WTC11 (cell line): ENCODE data around the gene LRFN2. TPM values are rescaled to one million over a fixed set of nuclear protein-coding genes. Genes with fewer than 3 reads are reported as not detected.
A peak's percentile ranks its signal among the peaks of the same experiment; 100 is the strongest.

Source experiments
- ATAC-seq: fragments of 200-7000 bp; cut with Tn5 transposase; 2 replicates; pipeline ENCODE4 v1.10.0; 2021; ENCODE audit warnings: mild to moderate bottlenecking, moderate library complexity
- CTCF ChIA-PET: fragments of 300-600 bp; sonication (Branson Sonifier 250); formaldehyde crosslinking; loops from one replicate; lab custom pipeline; 2021; ENCODE audit warnings: antibody characterized with exemption; lab: Charles Lee
- POLR2A ChIA-PET: fragments of 350-600 bp; sonication (Branson Sonifier 250); formaldehyde crosslinking; loops from one replicate; lab custom pipeline; 2021; ENCODE audit warnings: antibody characterized with exemption; lab: Charles Lee
- DNase-seq: peaks from one replicate; pipeline ENCODE4 v3.0.0; 2021; ENCODE audit warnings: low spot score
- H3K27ac Mint-ChIP-seq: 2 replicates; pipeline ENCODE4 v1.8.0; 2021; ENCODE audit warnings: mixed read lengths
- H3K27me3 Mint-ChIP-seq: 2 replicates; pipeline ENCODE4 v1.8.0; 2021; ENCODE audit warnings: low read depth, mild to moderate bottlenecking, moderate library complexity, mixed read lengths
- H3K36me3 Mint-ChIP-seq: 2 replicates; pipeline ENCODE4 v1.8.0; 2021; ENCODE audit warnings: mixed read lengths
- H3K4me1 Mint-ChIP-seq: 2 replicates; pipeline ENCODE4 v1.8.0; 2022; ENCODE audit warnings: mixed read lengths
- H3K4me3 Mint-ChIP-seq: 2 replicates; pipeline ENCODE4 v1.8.0; 2021; ENCODE audit warnings: mild to moderate bottlenecking, moderate library complexity, mixed read lengths
- H3K9me3 Mint-ChIP-seq: 2 replicates; pipeline ENCODE4 v1.8.0; 2021; ENCODE audit warnings: mixed read lengths
- ATF1 ChIP-seq: sonication (generic); formaldehyde crosslinking; IDR thresholded peaks from 2 replicates; pipeline ENCODE4 v1.8.1; 2023; ENCODE audit warnings: mild to moderate bottlenecking, moderate library complexity, missing genetic modification reagents
- CTCF ChIP-seq: fragments of 200-600 bp; IDR thresholded peaks from 2 replicates; pipeline ENCODE4 v1.8.0; 2022; ENCODE audit warnings: antibody characterized with exemption
- EMX1 ChIP-seq: fragments of 250-450 bp; sonication (Bioruptor Pico); IDR thresholded peaks from 2 replicates; pipeline ENCODE4 v1.8.0; 2021; ENCODE audit warnings: mild to moderate bottlenecking
- ETV6 ChIP-seq: sonication (generic); formaldehyde crosslinking; IDR thresholded peaks from 2 replicates; pipeline ENCODE4 v1.8.1; 2022; ENCODE audit warnings: mild to moderate bottlenecking, missing genetic modification reagents
- FOXP1 ChIP-seq: sonication (generic); formaldehyde crosslinking; IDR thresholded peaks from 2 replicates; pipeline ENCODE4 v1.8.0; 2022; ENCODE audit warnings: missing genetic modification reagents, mild to moderate bottlenecking, moderate library complexity, borderline replicate concordance
- NFATC4 ChIP-seq: fragments of 250-450 bp; sonication (Bioruptor Pico); IDR thresholded peaks from 2 replicates; pipeline ENCODE4 v1.9.0; 2021; ENCODE audit warnings: mild to moderate bottlenecking
- NR2C2 ChIP-seq: sonication (generic); formaldehyde crosslinking; IDR thresholded peaks from 2 replicates; pipeline ENCODE4 v1.8.0; 2022; ENCODE audit warnings: mild to moderate bottlenecking, missing genetic modification reagents
- OVOL2 ChIP-seq: fragments of 250-450 bp; sonication (Bioruptor Pico); IDR thresholded peaks from 2 replicates; pipeline ENCODE4 v1.9.0; 2021; ENCODE audit warnings: mild to moderate bottlenecking, borderline replicate concordance
- PRRX2 ChIP-seq: fragments of 250-450 bp; sonication (Bioruptor Pico); IDR thresholded peaks from 2 replicates; pipeline ENCODE4 v1.8.0; 2021; ENCODE audit warnings: mild to moderate bottlenecking
- RORB ChIP-seq: fragments of 250-450 bp; sonication (Bioruptor Pico); IDR thresholded peaks from 2 replicates; pipeline ENCODE4 v1.9.0; 2021; ENCODE audit warnings: mild to moderate bottlenecking
- SMAD4 ChIP-seq: sonication (generic); formaldehyde crosslinking; IDR thresholded peaks from 2 replicates; pipeline ENCODE4 v1.8.0; 2022; ENCODE audit warnings: mild to moderate bottlenecking, missing genetic modification reagents
- SP1 ChIP-seq: sonication (generic); formaldehyde crosslinking; conservative IDR thresholded peaks from 2 replicates; pipeline ENCODE4 v1.8.1; 2022; ENCODE audit warnings: missing genetic modification reagents
- ZBTB21 ChIP-seq: sonication (generic); formaldehyde crosslinking; IDR thresholded peaks from 2 replicates; pipeline ENCODE4 v1.8.1; 2023; ENCODE audit warnings: mild to moderate bottlenecking, missing genetic modification reagents, borderline replicate concordance
- ZBTB43 ChIP-seq: sonication (generic); formaldehyde crosslinking; IDR thresholded peaks from 2 replicates; pipeline ENCODE4 v1.8.1; 2023; ENCODE audit warnings: mild to moderate bottlenecking, missing genetic modification reagents
- ZNF219 ChIP-seq: sonication (generic); formaldehyde crosslinking; IDR thresholded peaks from 2 replicates; pipeline ENCODE4 v1.8.0; 2023; ENCODE audit warnings: missing genetic modification reagents, mild to moderate bottlenecking, borderline replicate concordance
- total RNA-seq: library from RNA; stranded (reverse); gene quantifications from 3 replicates; pipeline ENCODE4 v1.2.3, GENCODE V29; 2021
- TF ChIP-seq, protein P1 (sequence below): sonication (generic); formaldehyde crosslinking; IDR thresholded peaks from 2 replicates; pipeline ENCODE4 v1.8.0; 2023; ENCODE audit warnings: missing genetic modification reagents, mild to moderate bottlenecking, borderline replicate concordance
- TF ChIP-seq, protein P2 (sequence below): sonication (generic); formaldehyde crosslinking; IDR thresholded peaks from 2 replicates; pipeline ENCODE4 v1.8.0; 2022; ENCODE audit warnings: missing genetic modification reagents
- TF ChIP-seq, protein P3 (sequence below): sonication (generic); formaldehyde crosslinking; IDR thresholded peaks from 2 replicates; pipeline ENCODE4 v1.8.1; 2023; ENCODE audit warnings: mild to moderate bottlenecking, missing genetic modification reagents, moderate library complexity

The LRFN2 gene
- total RNA-seq, 1 experiment from 2014 or later = 1.6 TPM

DNA sequence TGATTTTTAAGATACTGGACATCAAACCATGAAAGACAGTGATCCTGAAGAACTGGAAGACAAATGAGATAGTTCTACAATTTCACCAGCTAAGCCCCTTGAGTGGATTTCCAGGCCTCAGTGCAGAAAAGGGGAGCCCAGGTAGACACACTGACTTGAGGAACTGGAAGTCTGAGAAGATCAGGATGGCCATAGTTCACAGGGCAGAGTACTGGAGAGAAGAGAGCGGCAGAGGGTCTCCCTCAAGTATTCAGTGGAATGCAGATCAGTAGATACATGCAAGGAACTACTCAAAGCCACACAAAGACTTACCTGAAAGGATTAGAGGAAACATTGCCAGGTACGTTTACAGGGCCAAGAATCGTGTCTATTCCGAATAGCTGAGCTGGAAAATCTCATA lies 224.3 kb downstream of the LRFN2 start:
- Mint-ChIP-seq H3K4me3 (no peak overlapping the region), H3K27me3 (no peaks in the 10 kb centered on the region), H3K4me1 (peaks cover 65% of the 10 kb centered on the region), H3K36me3 (peaks cover 2% of the 10 kb centered on the region; the same call in 1 of the 2 replicates), H3K9me3 (peaks cover 18% of the 10 kb centered on the region), H3K27ac (peak overlapping the region; percentile 10; the same call in 1 of the 2 replicates)
- POLR2A ChIA-PET = no interaction called here
- no peak for TF ChIP-seq CTCF
- no peak for TF ChIP-seq RORB (CRISPR knock-in tag)
- no peak for TF ChIP-seq NR2C2 (CRISPR knock-in tag)
- no peak for TF ChIP-seq ZBTB43 (CRISPR knock-in tag)
- TF ChIP-seq SP1 (CRISPR knock-in tag) = no peak
- TF ChIP-seq, protein P1, sequence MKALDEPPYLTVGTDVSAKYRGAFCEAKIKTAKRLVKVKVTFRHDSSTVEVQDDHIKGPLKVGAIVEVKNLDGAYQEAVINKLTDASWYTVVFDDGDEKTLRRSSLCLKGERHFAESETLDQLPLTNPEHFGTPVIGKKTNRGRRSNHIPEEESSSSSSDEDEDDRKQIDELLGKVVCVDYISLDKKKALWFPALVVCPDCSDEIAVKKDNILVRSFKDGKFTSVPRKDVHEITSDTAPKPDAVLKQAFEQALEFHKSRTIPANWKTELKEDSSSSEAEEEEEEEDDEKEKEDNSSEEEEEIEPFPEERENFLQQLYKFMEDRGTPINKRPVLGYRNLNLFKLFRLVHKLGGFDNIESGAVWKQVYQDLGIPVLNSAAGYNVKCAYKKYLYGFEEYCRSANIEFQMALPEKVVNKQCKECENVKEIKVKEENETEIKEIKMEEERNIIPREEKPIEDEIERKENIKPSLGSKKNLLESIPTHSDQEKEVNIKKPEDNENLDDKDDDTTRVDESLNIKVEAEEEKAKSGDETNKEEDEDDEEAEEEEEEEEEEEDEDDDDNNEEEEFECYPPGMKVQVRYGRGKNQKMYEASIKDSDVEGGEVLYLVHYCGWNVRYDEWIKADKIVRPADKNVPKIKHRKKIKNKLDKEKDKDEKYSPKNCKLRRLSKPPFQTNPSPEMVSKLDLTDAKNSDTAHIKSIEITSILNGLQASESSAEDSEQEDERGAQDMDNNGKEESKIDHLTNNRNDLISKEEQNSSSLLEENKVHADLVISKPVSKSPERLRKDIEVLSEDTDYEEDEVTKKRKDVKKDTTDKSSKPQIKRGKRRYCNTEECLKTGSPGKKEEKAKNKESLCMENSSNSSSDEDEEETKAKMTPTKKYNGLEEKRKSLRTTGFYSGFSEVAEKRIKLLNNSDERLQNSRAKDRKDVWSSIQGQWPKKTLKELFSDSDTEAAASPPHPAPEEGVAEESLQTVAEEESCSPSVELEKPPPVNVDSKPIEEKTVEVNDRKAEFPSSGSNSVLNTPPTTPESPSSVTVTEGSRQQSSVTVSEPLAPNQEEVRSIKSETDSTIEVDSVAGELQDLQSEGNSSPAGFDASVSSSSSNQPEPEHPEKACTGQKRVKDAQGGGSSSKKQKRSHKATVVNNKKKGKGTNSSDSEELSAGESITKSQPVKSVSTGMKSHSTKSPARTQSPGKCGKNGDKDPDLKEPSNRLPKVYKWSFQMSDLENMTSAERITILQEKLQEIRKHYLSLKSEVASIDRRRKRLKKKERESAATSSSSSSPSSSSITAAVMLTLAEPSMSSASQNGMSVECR (CRISPR knock-in tag) = no peak
- no peak for TF ChIP-seq SMAD4 (CRISPR knock-in tag)
- TF ChIP-seq ATF1 = no peak
- no peak for TF ChIP-seq FOXP1 (CRISPR knock-in tag)
- TF ChIP-seq NFATC4 (CRISPR knock-in tag) = no peak
- TF ChIP-seq, protein P2, sequence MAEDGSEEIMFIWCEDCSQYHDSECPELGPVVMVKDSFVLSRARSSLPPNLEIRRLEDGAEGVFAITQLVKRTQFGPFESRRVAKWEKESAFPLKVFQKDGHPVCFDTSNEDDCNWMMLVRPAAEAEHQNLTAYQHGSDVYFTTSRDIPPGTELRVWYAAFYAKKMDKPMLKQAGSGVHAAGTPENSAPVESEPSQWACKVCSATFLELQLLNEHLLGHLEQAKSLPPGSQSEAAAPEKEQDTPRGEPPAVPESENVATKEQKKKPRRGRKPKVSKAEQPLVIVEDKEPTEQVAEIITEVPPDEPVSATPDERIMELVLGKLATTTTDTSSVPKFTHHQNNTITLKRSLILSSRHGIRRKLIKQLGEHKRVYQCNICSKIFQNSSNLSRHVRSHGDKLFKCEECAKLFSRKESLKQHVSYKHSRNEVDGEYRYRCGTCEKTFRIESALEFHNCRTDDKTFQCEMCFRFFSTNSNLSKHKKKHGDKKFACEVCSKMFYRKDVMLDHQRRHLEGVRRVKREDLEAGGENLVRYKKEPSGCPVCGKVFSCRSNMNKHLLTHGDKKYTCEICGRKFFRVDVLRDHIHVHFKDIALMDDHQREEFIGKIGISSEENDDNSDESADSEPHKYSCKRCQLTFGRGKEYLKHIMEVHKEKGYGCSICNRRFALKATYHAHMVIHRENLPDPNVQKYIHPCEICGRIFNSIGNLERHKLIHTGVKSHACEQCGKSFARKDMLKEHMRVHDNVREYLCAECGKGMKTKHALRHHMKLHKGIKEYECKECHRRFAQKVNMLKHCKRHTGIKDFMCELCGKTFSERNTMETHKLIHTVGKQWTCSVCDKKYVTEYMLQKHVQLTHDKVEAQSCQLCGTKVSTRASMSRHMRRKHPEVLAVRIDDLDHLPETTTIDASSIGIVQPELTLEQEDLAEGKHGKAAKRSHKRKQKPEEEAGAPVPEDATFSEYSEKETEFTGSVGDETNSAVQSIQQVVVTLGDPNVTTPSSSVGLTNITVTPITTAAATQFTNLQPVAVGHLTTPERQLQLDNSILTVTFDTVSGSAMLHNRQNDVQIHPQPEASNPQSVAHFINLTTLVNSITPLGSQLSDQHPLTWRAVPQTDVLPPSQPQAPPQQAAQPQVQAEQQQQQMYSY (CRISPR knock-in tag) = no peak
- no peak for TF ChIP-seq ETV6 (CRISPR knock-in tag)
- TF ChIP-seq OVOL2 = no peak
- no peak for TF ChIP-seq ZBTB21 (CRISPR knock-in tag)
- TF ChIP-seq PRRX2 = no peak
- TF ChIP-seq ZNF219 (CRISPR knock-in tag) = no peak
- TF ChIP-seq, protein P3, sequence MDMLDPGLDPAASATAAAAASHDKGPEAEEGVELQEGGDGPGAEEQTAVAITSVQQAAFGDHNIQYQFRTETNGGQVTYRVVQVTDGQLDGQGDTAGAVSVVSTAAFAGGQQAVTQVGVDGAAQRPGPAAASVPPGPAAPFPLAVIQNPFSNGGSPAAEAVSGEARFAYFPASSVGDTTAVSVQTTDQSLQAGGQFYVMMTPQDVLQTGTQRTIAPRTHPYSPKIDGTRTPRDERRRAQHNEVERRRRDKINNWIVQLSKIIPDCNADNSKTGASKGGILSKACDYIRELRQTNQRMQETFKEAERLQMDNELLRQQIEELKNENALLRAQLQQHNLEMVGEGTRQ (CRISPR knock-in tag) = no peak
- TF ChIP-seq EMX1 (CRISPR knock-in tag) = no peak
- CTCF ChIA-PET = no interaction called here
- ATAC-seq (no peak), DNase-seq (no peak)
